Stimulated activated CD4-positive, alpha-beta T cell treated with anti-CD3 and anti-CD28 coated beads, Interleukin-4, amount 100 ng/mL, for 24 hours (primary cell): ENCODE measurements around the gene TMEM115.
A peak's percentile ranks its signal among the peaks of the same experiment; 100 is the strongest.

Experiments used
- DNase-seq: peaks from one replicate; pipeline ENCODE4 v3.0.0-alpha.2; 2020

Gene TMEM115

DNA sequence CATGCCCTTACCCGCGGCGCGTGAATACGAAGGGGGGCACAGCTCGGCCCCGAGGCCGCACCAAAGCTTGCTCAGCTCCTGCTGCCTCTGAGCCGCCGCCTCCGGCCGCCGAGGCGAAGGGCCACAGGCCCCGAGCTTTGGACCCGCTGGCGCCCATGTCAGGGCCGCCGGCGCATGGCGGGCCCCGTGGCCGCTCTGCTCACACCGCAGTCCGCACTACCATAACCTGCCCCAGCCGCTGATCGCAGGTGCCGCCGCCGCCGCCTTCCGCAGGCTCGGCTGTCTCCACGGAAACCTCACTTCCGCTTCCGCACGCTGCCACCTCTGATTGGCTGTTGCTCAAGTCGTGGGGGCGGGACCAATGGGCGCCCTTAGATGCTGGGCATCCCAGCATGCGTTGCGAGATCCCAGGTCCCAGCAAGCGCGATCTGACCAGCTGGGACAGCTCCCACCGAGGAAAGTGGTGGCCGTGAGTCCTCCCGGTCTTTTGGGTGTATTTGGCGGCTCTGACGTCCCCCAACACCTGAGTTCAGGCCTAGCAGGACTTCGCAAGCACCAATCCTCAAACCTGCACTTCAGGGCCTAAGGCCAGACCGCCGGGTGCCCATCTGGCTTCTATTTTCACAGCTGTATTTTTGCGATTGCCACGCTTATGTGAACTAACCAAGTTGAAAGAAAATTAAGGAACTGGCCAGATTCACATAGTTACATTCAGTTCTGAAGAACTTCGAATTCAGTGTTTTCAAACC lies 31.2 kb downstream of the TMEM115 start, which contains the start of gene TUSC2:
Gene TUSC2 (minus strand): TSS at position 281 of the 749 bp plus-strand sequence. CDS start 124 bp downstream, at position 157.
- DNase-seq: peak; percentile 96

DNA sequence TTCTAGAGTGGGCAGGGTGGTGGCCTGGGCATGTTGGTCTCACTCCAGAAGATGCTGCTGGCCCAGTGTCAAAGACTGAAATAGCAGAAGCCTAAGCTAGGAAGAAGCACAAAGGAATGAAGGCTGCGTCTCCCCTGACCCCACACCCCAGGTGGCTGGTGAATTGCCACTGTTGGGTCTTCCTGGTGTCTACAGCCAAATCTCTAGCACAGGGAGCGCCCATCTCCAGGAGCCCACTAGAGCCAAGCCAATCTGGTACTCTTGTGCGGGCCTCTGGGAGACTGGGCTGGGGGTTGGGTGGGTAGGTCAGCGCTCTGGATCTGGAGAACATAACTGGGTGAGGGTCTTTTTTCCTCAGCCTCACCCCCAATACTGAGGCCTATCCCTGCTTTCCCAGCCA lies 32.2 kb downstream of the TMEM115 start:
- DNase-seq: no peak

DNA sequence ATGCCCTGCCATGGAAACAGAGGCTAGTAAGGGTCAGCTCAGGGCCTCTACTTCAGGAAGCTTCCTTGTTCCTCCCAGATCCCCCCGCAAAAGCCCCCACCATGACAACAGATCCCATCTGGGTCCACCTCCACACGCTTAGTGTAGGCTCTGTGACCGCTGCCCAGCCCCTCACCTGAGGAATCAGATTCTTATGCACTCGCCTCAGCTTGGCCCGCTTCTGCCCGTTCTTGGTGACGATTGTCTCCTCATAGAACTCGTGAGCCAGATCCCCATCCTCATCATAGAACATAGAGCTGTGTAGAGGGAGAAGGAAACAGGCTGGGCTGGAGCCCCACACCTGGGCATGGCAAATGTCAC lies 33.2 kb downstream of the TMEM115 start:
- no peak for DNase-seq

DNA sequence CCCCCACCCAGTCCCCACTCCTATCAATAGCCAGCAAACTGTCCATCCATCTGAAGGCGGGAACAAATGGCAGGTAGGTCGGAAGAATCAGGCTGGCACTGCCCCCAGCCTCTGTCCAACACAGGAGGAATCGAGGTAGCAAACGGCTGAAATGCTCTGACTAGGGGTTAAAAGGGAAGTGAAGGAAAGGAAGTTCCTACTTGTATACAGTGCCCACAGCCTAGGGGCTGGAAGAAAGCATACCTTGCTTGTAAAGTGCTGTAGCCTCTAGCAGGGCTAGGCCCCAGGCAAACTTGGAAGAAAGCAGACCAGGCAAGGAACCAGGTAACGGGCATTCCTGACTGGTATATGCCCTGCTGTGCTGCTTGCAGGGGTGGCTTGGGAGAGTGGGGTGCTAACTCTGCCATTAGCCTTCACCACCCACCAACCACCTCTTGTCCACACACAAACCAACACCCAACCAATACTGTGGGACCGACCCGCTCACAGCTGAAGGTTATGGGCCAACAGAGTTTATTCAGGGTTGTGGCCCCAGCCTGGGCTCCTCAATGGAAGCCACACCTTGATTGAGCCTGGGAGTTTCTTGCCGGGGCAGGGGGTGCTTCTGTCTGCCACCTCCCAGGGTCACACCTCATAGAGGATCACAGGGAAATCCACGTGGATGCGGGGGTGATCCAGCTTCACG lies 33.7 kb downstream of the TMEM115 start:
- no peak for DNase-seq

DNA sequence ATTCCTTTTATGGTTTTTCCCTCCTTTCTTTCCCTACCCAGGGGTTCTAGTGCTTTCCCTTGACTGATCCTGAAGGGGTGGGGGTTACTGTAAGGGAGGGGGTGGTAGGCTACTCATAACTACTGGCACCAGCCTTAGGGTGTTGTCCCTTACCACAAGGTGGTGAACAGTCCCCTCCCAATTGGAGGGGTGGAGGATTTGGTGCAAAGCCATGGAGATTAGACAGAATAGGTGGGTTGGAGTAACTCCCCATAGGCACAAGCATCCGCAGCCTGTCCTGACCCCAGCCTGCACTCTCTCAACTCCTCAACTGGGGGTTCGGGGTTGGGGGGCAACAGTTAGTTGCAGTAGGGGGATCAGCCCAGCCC lies 34.2 kb downstream of the TMEM115 start:
- DNase-seq: no peak

DNA sequence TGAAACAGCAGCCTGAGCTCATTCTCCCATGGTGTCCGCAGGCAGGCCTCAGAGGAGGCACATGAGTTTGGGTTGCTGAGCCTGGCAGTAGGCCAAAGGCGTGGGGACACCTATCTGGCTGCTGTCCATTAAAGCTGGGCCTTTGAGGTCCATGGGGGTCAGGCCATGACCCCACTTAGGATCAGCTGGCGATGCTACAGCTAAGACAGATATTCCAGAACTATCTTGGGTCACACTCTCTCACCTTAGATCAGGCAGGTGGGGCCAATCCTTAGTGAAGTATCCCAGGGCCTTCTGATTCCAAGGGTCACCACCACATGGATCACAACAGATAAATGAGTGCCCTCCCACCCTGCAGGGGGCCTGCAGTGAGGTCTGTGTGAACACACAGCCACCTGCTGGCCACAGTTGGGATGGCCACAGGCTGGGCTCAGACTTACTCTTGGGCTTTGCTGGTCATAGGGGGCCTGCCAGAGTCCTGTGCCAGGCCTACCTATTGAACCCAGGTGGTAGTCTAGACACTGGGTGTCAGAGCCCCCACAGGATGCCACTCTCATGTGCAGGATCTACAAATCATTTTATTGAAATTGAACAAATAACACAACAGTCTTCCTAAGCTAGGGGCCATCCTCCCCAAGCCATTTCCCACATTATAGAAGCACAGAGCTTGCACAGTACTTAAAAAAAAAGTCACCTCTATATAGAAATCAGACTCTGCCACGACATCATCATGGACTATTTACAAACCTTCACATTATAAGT lies 34.8 kb downstream of the TMEM115 start:
- DNase-seq: peak; percentile 70

DNA sequence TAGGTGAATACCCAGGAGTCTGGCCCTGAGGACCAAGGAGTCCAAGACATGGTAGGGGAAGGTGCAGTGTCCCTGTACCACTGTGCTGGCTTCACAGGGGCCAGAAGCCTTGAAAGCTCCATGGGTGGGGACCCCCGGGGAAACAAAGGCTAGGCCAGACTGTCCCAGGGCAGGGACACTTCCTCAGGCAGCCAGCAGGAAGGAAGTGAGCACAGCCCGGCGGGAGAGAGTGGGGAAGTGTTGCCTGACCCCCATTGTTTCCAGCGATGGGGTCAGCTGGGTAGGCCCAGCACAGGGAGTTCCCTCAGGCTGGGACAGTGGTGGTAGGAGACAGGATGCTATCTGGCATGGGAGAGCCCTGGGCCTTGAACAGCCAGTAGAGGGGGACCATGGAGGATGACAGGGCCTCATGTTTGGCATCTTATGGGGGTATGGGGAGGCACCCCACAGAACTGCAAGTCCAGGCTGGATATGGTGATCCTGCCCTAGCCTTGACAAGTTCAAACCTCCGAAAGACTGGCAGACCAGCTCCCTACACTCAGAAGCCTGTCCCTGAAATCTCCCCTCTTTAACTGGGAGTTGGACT lies 35.6 kb downstream of the TMEM115 start:
- no peak for DNase-seq

DNA sequence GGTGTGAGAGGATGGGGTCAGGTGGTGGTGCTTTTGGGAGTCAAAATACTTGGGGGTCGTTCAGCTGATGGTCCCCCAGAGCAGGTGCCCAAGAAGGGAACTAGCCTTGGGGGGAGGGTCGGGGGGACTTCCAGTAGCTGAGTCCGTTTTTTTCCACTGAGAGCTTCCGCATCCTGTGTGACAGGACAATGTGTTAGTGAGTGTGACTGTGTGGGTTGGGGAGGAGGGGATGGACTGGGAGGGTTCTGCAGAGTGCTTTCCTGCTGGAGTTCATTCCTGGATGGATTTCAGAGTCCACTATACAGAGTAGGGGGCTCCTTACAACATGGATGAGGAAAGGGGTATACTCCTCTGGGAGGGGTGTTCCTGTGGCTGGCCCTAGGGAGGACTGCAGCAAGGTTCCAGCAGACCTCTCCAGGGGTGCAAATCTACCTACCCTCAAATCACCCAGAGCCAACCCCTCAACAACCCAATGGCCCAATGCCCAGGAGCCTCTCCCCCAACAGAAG lies 36.2 kb downstream of the TMEM115 start:
- DNase-seq: no peak

DNA sequence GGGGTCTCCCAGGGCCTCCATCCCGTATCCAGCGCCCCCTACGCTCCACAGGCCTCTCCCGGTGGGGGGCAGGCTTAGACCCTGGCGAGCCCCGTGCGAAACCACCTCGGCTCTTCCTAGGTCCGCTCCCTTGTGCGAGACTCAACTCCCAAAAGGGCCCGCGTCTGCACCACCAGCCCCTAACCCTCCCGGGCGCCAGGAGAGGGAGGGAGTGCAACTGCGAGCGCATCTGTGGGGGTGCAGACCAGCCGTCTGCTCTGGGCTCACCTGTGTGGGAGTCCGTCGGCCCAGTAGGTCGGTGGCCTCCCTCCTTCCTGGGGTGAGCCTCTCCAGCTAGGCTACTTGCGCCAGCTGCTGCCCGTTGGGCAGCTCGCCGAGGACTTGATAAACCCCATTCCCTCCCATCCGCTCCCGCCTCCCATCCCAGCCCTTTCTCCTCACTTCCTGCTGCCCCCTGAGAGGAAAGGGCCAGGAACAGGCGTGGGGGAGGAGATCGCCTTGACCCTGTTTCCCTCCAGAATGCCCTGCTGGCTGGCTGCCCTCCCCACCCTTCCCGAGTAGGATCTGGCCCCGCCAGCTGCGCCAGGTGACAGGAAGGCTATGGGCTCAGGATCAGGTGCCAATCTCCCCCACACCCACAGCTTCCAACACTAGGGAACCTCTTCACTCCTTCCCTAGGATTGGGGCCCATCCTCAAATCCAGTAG lies 36.8 kb downstream of the TMEM115 start, which contains the start of gene HYAL2:
Gene HYAL2 (minus strand): TSS at position 360 of the 706 bp plus-strand sequence. CDS start 2,256 bp downstream, outside the sequence.
- no peak for DNase-seq

DNA sequence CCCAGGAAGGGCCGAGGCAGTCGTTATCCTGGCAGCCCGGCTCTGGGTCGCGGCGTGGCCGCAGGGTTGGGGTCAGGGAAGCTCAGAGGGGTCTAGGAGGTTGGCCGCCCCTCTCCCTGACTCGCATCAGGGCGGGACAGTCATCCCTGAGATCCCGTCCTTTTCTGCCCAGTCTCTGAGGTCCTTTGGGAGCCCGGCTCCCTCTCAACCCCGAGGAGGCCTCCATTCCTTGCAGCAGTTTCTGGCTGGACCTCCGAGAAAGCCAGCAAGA lies 37.3 kb downstream of the TMEM115 start:
- no peak for DNase-seq

DNA sequence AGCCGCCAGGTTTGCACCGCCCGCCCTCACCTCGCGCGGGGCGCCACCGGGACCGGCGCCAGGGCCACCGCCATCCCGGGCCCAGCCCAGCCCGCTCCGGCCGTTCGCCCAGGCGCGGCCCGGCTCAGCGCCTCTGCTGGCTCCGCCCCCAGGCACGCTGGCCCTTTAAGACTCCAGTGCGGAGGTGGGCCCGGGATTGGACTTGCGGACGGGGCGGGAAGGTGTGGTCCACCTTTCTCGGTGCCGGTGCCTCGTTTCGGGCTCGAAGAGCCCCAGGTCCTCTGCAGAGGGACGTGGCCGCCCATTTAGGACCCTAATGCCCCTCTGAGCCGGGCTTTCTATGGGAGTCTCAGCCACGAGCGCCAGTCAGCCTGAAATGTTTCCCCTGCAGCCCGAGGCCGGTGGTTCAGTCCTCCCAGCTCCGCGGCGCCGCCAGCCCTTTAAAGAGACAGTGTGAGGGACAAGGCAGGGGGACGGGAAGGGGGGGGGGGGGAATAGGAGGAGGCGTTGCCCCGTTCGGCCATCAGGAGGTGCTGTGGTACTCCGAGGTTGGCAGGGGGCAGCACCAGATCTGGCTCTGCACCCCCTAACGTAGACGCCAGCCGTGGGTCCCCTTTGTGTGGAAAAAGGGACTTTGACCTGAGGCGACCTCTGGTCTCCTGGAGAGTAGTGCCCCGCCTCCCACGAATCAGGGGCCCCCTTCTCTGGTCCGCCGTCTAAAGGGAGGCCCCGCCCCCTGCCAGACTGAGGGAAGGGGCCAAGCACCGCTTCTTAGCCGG lies 37.8 kb downstream of the TMEM115 start:
- DNase-seq: peak; percentile 86

DNA sequence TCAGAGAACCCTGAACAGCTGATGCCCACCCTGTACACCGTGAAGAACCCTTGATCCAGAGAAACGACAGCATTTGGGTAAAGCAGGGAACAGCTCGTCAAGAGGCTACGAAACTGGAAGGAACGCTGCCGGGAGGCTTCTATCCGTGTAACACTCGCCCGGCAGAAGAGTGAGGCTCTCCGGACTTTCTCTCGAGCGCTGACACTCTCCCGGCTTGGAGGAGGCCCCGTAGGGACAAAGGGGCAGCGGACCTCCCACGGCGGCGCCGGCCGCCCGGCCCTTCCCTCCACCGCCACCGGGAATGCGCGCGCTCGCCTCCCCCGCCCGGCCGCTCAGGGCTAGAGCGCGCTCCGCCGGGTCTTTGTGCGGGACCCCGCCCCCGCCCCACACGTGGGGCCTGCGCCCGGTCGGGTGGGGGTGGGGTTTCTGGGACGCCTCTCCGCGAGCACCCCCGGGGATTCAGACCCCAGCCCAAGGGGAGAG lies 38.4 kb downstream of the TMEM115 start:
- DNase-seq: peak; percentile 63

DNA sequence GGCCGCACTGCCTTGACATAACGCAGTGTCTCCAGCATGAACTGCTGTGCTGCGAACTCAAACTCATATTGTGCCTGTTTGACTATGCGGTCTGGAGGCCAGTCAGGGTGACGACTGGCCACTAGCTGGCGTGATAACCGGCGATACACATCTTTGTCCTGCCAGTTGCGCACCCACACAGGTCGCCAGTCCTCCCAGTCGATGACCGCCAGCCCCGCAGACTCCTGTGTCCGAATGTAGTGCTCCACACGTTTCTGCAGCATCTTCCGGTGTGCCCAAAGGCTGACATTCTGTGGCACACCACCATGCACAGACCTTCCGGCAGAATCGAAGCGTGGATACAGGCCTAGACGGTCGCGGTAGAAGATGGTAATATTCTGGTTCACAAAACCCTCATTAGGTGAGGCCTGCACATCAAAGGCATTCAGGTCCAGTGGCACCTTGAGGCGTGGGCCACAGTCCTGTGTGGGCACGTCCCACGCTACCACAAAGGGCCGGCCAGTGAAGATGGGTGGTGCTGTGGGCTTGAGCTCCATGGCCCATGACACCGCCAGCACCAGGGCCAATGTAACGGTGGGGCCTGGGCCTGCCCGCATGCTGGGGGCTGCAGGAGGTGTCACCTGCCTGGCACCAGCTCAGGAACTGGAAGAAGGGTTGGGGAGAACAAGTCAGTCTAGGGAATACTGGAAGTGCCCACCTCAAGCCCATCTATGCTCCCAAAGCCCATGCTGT lies 39.3 kb downstream of the TMEM115 start:
- DNase-seq: no peak

DNA sequence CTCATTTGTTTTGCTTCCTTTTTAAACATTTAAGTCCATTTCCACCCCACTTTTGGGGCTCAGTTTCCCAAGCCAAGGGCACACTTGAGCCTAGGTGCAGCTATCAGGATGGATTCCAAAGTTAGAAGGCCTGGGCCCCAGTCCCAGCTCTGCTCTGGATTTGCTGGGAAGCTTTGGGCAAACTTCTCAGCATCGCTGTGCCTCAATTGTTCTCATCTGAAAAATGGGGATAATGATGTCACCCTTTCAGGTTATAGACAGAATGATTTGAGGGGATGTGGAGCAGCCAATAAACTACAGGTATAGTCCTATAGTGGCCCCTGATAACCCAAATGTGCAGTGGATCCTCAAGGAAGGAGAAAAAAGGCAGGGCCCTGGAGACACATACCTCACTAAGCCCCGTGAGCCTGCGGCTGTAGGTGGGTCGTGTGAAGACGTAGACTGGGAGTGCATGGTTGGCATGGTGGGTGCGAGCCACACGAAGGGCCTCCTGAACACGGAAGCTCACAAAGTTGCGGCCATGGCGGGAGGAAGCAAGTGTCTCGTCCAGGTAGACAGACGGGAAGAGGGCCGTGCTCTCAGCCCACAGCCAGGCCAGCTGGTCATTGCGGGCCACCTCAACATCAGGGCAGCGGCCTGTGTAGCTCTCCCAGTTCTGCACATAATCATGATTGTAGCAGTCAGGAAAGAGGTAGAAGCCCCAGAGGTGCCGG lies 40.0 kb downstream of the TMEM115 start:
- no peak for DNase-seq

DNA sequence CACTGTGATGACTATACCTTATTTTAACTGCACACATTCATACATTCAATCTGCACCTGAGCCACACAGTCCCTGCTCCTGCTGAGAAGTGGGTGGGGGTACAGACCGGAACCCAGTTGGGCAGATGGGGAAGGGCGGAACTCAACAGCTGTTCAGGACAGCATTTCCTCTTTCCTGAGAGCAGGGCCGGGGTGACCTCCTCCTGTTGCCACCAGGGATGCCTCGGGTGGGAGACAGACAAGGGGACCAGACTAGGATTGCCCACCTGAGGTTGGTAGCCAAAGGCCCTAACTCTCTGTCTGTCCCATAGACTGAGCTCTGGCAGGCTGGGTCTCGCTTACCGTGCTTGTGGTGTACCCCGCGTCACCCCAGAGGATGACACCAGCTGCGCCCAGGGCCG lies 40.7 kb downstream of the TMEM115 start:
- no peak for DNase-seq

DNA sequence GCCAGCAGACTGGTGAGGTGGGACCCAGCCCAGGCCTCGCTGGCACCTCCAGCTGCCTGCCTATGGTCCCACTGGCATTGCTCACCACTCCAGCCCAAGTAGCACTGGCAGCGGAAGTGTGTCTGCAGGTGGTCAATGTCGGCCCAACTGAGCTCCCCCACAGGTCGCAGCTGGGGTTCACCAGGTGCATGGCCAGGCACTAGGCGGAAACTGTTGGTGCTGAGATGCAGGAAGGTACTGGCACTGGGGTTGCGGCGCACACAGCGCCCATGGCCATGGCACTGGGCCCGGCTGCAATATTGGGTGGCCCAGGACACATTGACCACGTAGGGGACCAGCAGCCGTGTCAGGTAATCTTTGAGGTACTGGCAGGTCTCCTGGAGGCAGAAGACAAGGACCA lies 41.2 kb downstream of the TMEM115 start:
- DNase-seq: no peak

DNA sequence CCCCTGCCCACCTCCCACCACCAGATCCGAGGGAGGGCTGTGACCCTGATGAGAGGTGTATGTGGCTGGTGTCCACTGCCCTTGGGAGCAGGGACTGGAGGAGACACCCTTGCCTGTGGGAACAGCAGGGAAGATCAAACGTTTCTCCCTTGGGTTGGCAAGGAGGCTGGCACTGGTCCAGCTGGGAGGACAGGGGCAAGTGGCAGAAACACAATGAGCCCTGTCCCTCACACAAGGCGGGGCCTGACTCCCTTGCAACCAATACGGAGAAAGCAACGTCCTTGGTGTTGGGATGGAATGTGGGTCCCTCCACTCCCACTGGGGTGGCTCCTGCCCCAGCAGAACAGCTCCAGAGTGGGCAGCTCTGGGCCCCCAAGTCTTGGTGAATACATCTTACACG lies 42.0 kb downstream of the TMEM115 start:
- DNase-seq: no peak

DNA sequence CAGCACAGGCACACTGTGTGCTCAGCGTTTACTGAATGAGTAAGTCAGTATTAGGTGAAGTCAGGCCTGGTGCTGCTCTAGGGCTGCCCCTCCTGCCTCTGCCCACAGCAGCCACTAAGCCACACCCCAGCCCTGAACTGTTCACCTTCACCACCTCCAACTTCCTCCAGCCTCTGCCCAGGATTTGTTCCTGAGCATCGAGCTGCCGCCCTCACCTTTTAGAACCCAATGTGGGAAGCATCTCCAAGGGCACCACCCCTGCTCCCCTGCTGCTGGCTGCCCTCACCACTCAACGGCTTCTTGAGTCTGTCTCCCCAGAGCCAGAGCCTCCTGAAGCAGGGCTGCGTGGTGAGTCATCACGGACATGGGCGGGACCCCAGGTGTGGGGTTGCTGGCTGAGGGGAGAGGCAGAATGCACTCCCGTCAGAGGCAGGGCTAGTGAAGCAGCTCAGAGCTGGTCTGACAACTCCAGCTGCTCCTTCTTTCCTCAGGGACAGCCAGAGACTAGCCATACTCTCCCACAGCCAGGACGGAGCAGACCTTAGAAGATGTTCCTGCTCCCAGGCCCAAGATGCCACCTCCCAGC lies 42.6 kb downstream of the TMEM115 start:
- DNase-seq: peak; percentile 65

DNA sequence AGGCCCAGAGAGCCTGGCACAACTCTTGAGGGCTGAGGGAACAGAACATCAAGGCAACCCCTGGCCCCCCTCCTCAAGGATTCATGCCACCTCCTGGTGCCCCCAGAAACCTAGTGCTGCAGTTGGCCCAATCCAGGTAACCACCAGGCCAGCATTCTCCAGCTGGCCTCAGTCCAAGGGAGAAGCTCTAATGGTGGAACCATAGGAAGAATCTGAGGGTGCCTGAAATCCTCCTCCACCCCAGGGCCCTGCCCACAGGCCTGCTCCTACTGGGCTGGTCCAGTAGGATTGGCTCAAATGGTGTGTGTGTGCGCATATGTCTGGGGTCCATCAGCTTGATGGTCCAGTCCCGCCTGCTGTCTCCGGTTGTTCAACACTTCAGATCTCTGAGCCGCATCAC lies 44.5 kb downstream of the TMEM115 start:
- DNase-seq: no peak

DNA sequence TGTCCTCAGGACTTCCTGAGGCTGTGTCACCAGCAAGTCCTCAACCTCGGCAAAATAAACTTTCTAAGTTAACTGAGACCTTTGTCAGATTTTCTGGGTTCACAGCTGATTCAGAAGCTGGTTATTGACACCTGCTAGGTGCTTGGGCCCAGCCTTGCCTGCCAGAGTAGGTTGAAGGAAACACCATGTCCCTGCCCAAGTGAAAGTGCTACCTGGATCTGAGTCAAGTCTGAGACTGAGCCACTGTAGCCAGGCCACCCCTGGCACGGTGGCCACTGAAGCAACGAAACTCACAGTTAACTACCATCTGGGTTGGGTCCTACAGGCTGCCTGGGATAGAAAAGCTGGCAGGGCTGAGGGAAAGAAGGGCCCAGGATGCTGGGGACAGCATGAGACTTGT lies 45.0 kb downstream of the TMEM115 start:
- no peak for DNase-seq
